Endodermal cell (in vitro differentiated cells): Measurements from ENCODE around the gene PRKCA. TPM values are rescaled to one million over a fixed set of nuclear protein-coding genes. Genes with fewer than 3 reads are reported as not detected.
A peak's percentile ranks its signal among the peaks of the same experiment; 100 is the strongest.

Source experiments
- DNase-seq: peaks from one replicate; pipeline ENCODE4 v3.0.0-alpha.2; 2017
- H3K27ac ChIP-seq: 2 replicates; pipeline ENCODE4 v1.5.1; 2013; ENCODE audit warnings: mild to moderate bottlenecking, low read depth, low read length, moderate library complexity
- H3K27me3 ChIP-seq: 2 replicates; pipeline ENCODE4 v1.6.1; 2013; ENCODE audit warnings: mild to moderate bottlenecking, low read length, moderate library complexity; ENCODE audit not compliant: insufficient read depth, control insufficient read depth, poor library complexity, severe bottlenecking
- H3K36me3 ChIP-seq: 2 replicates; pipeline ENCODE4 v1.7.0; 2013; ENCODE audit warnings: mild to moderate bottlenecking, low read length, moderate library complexity; ENCODE audit not compliant: control insufficient read depth, insufficient read depth
- H3K4me1 ChIP-seq: one replicate; pipeline ENCODE4 v1.7.0; 2013; ENCODE audit warnings: low read length; ENCODE audit not compliant: control insufficient read depth, insufficient read depth
- H3K4me3 ChIP-seq: 2 replicates; pipeline ENCODE4 v1.5.1; 2013; ENCODE audit warnings: mild to moderate bottlenecking, low read length, moderate library complexity
- H3K9ac ChIP-seq: 2 replicates; pipeline ENCODE4 v1.6.1; 2013; ENCODE audit warnings: mild to moderate bottlenecking, low read length, moderate library complexity; ENCODE audit not compliant: poor library complexity, severe bottlenecking; ENCODE audit errors: extremely low read depth
- H3K9me3 ChIP-seq: 2 replicates; pipeline ENCODE4 v1.6.1; 2013; ENCODE audit warnings: mild to moderate bottlenecking, low read length, moderate library complexity; ENCODE audit not compliant: control insufficient read depth
- H3K27ac Mint-ChIP-seq: 2 replicates; pipeline ENCODE4 v1.8.0; 2020; ENCODE audit warnings: mixed read lengths
- H3K27me3 Mint-ChIP-seq: 2 replicates; pipeline ENCODE4 v1.8.0; 2021; ENCODE audit warnings: mild to moderate bottlenecking, mixed read lengths; ENCODE audit not compliant: insufficient read depth
- H3K36me3 Mint-ChIP-seq: 2 replicates; pipeline ENCODE4 v1.8.0; 2020; ENCODE audit warnings: low read depth, mixed read lengths
- H3K4me1 Mint-ChIP-seq: 2 replicates; pipeline ENCODE4 v1.8.0; 2020; ENCODE audit warnings: mixed read lengths
- H3K4me3 Mint-ChIP-seq: 2 replicates; pipeline ENCODE4 v1.8.0; 2020; ENCODE audit warnings: mild to moderate bottlenecking, moderate library complexity, mixed read lengths
- H3K9me3 Mint-ChIP-seq: 2 replicates; pipeline ENCODE4 v1.8.0; 2020; ENCODE audit warnings: mild to moderate bottlenecking, mixed read lengths
- WGBS, 2 experiments: methylation state at CpG; one replicate each; pipeline versions ENCODE4 v1.1.5 to v1.1.7; 2013; ENCODE audit warnings: missing lambda C conversion rate in 2 of 2, mixed read lengths in 1 of 2; ENCODE audit not compliant: insufficient coverage in 1 of 2, insufficient read length in 1 of 2; 5-methylcytosine and 5-hydroxymethylcytosine counted together
- total RNA-seq, 2 donors: library from RNA; stranded (reverse); fragmentation: NEBNext Ultra II Directional in 1 of 2; extraction: Animal tissue kit (Norgen Biotek cat#: 25700) in 1 of 2; gene quantifications; 2 replicates in 1 of 2; 3 replicates in 1 of 2; pipeline ENCODE4 v1.2.1, GENCODE V29; 2021
- TF ChIP-seq, protein P1 (sequence below): fragments of 200-600 bp; sonication (generic); conservative IDR thresholded peaks from 2 replicates; pipeline ENCODE4 v1.5.0; 2021; ENCODE audit warnings: antibody characterized with exemption, mild to moderate bottlenecking

The PRKCA gene
- total RNA-seq, 2 donors from 2014 or later = 8.7 to 14.6 TPM

DNA sequence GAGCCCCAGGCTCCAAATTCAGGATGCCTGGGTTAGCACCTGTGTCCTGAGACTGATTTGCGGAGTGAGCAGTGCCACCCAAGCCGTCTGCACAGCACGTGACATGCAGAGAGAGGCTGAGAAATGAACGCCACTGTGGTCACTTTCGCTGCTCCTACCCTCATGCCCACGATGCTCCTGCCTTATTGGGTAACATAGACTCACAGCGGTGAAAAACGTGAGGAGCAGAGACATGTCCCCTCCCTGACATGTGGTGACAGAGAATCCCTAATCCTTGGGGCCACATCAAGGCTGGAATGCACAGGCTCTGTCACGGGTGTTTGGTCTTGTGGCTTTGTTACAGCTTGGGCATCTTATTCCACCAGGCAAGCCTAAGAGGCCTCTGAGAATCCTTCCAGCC, 480.4 kb downstream of the PRKCA start:
- DNase-seq = peak; percentile 45
- Histone ChIP-seq H3K4me1 (peaks cover 5% of the 10 kb centered on the region), H3K4me3 (no peak overlapping the region), H3K36me3 (no peaks in the 10 kb centered on the region), H3K27ac (no peak overlapping the region), H3K27me3 (no peaks in the 10 kb centered on the region), H3K9ac (no peak overlapping the region), H3K9me3 (no peaks in the 10 kb centered on the region)
- no peak overlapping the region for H3K4me3 Mint-ChIP-seq
- TF ChIP-seq, protein P1, sequence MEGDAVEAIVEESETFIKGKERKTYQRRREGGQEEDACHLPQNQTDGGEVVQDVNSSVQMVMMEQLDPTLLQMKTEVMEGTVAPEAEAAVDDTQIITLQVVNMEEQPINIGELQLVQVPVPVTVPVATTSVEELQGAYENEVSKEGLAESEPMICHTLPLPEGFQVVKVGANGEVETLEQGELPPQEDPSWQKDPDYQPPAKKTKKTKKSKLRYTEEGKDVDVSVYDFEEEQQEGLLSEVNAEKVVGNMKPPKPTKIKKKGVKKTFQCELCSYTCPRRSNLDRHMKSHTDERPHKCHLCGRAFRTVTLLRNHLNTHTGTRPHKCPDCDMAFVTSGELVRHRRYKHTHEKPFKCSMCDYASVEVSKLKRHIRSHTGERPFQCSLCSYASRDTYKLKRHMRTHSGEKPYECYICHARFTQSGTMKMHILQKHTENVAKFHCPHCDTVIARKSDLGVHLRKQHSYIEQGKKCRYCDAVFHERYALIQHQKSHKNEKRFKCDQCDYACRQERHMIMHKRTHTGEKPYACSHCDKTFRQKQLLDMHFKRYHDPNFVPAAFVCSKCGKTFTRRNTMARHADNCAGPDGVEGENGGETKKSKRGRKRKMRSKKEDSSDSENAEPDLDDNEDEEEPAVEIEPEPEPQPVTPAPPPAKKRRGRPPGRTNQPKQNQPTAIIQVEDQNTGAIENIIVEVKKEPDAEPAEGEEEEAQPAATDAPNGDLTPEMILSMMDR = no peak
- H3K36me3 Mint-ChIP-seq = peaks cover 2% of the 10 kb centered on the region
- H3K9me3 Mint-ChIP-seq = no peaks in the 10 kb centered on the region
- 91 to 92% methylated on average over 8 to 9 of the region's 9 CpGs for WGBS, 2 experiments
- H3K27me3 Mint-ChIP-seq = no peaks in the 10 kb centered on the region
- peaks cover 22% of the 10 kb centered on the region for H3K4me1 Mint-ChIP-seq
- H3K27ac Mint-ChIP-seq = no peak overlapping the region

DNA sequence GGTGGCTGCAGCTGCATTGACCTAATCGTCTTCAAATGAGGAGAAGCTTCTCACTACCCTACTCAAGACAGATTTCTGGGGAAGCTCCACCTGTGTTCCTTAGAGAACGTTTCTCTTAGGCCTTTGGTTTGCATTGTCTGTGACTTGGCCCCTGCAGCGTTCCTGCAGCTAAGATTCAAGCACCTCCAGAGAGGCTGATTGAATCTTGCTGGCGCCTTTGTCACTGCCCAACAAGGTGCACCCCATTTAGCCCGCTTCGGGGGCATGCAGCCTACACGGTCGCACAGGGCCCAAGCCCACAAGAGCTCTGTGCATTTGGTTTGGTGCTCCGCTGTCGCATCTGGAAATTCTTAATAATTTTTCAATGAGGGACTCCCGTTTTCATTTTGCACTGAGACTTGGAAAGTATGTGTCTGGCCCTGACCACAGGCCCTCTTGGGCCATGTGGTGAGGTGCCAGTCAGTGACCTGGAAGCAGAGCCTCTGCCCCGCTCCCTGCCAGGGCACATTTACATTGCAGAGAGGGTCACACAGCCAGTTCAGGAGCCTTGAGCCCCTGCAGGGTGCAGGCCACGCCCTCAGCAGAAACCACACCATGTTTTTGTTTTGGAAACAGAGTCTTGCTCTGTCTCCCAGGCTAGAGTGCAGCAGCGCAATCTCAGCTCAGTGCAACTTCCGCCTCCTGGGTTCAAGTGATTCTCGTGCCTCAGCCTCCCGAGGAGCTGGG, 481.4 kb downstream of the PRKCA start:
- no peak overlapping the region for H3K4me3 Mint-ChIP-seq
- peaks cover 18% of the 10 kb centered on the region for H3K4me1 Mint-ChIP-seq
- no peak overlapping the region for H3K27ac Mint-ChIP-seq

DNA sequence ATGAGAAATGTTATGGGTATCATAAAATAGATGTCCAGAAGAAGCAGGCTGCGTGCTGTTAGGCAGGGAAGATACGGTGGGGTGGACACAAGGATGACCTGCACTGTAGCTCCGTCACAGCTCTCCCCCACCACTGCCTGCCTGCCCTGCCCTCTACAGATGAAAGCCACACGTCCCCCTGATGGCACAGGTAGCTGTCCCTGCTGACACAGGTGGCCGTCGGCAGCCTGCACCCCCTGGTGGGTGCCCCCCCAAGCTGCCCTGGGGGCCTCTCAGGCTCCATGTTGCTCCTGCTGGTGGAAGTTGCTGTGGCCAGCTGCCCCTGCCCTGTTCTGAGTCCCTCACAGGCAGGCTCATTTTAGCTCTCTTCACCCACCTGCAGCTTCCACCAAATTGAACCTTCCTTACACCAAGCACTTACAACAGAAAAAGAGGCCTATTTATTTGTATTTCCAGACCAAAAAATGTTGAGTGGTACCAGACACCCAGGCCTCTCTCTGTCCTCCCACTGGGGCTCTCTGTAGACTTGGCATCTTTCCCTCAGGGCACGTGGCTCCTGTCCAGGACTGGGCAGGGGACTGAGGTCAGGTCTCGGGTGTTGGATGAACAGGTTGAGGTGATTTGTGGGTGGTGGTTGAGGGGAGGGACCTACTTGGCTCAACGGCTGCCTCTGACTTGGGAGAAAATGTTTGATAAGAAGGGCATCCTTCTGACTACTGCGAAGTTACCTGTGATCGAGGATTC, 482.4 kb downstream of the PRKCA start:
- H3K27me3 ChIP-seq = no peaks in the 10 kb centered on the region
- H3K4me3 ChIP-seq = no peak overlapping the region
- Mint-ChIP-seq H3K4me3 (no peak overlapping the region), H3K27ac (no peak overlapping the region), H3K9me3 (no peaks in the 10 kb centered on the region), H3K4me1 (peaks cover 8% of the 10 kb centered on the region), H3K27me3 (no peaks in the 10 kb centered on the region), H3K36me3 (peaks cover 2% of the 10 kb centered on the region)
- peak; percentile 47 for DNase-seq
- no peaks in the 10 kb centered on the region for H3K36me3 ChIP-seq
- TF ChIP-seq, protein P1 = no peak
- no peak overlapping the region for H3K9ac ChIP-seq
- H3K9me3 ChIP-seq = no peaks in the 10 kb centered on the region
- H3K27ac ChIP-seq = no peak overlapping the region
- WGBS, 2 experiments = 90 to 93% methylated on average over 7 to 11 of the region's 11 CpGs
- no peaks in the 10 kb centered on the region for H3K4me1 ChIP-seq

More for the DNA sequence above, 481.4 kb downstream of the PRKCA start:
- H3K4me3 ChIP-seq = no peak overlapping the region
- no peaks in the 10 kb centered on the region for H3K9me3 ChIP-seq
- no peak overlapping the region for H3K9ac ChIP-seq
- Mint-ChIP-seq H3K27me3 (no peaks in the 10 kb centered on the region), H3K36me3 (peaks cover 2% of the 10 kb centered on the region), H3K9me3 (no peaks in the 10 kb centered on the region)
- 89 to 93% methylated on average over 11 to 17 of the region's 17 CpGs for WGBS, 2 experiments
- peak; percentile 56 for DNase-seq
- H3K27me3 ChIP-seq = no peaks in the 10 kb centered on the region
- no peaks in the 10 kb centered on the region for H3K36me3 ChIP-seq
- H3K27ac ChIP-seq = no peak overlapping the region
- TF ChIP-seq, protein P1 = no peak
- H3K4me1 ChIP-seq = peaks cover 3% of the 10 kb centered on the region
